ENCODE data around the gene TTC33. TPM values are rescaled to one million over a fixed set of nuclear protein-coding genes. Genes with fewer than 3 reads are reported as not detected.

Gene TTC33
- total and polyA plus RNA-seq, 2 of the 13 experiments (the other 11 are each of a cell fraction or from before 2014, with no cell fraction given) = 4.5 to 20.0 TPM

DNA sequence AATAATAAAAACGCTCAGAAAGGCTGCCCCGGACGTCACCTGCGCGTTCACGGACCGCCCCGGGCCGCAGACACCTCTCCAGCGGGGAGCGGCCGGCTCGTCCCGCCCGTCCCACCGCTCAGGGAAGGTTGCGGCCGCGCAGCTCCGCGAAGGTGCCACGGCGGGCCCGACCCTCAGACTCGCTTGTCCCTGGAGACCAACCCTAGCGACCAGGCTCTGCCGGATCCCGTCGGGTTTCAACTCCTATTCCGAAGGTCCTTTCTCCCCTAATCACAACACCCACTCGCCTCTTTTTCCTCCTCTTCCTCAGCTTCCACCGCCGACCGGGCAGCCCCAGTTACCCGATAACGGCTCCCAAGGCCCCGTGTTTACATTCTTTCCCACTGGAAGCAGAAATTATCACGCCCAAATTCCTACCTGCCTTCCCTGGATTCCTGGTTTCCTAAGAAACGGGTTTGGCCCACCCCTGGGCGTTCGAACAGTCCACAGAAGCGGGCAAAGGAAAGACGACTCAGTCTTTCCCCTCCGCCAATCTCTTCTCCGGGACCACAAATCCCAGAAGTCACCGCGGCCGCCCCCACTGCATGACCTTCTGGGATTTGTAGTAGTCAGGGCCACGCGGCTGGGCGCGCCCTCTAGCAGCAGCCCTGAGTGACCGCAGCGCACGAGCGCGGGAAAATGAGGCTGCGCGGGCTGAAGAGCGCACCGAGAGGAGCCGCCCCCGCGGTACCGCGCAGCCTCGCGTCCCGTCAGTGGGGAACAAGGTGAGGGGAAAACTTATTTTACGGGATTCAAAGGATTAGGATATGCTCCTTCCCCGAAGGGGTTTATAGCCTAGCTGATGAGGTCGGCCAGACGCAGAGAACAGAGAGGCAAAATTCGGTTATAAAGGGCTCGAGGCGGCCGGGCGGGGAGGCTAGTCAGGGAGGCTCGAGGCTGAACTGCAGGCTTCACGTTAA, at the start of gene TTC33 (continued):
- TF ChIP-seq CBX2 (IDR thresholded peaks at IDR 0.05; ENCODE audit: low read depth, low read length) (no peak), CBX2 (CRISPR knock-in tag; IDR thresholded peaks at IDR 0.05; ENCODE audit: low read depth) (no peak), POLR2AphosphoS5 (IDR thresholded peaks at IDR 0.05; ENCODE audit: low read depth, low read length) (no peak; the same call in 1 of the 2 replicates), KAT8 (CRISPR knock-in tag; IDR thresholded peaks at IDR 0.05) (peak; percentile 68; the same call in 1 of the 2 replicates), ZNF292 (CRISPR knock-in tag; IDR thresholded peaks at IDR 0.05; ENCODE audit: borderline replicate concordance, low read depth) (no peak), ZNF737 (CRISPR knock-in tag; IDR thresholded peaks at IDR 0.05; ENCODE audit: borderline replicate concordance) (peak; percentile 70; the same call in 1 of the 2 replicates), ATM (IDR thresholded peaks at IDR 0.05; ENCODE audit: borderline replicate concordance) (no peak), SMAD1 (CRISPR knock-in tag; IDR thresholded peaks at IDR 0.05; ENCODE audit: borderline replicate concordance, low read depth) (peak; percentile 86; the same call in 1 of the 2 replicates), NR2F2 (IDR thresholded peaks at IDR 0.05; ENCODE audit: borderline replicate concordance, low read depth) (peak; percentile 23; the same call in 1 of the 2 replicates), PAF1 (CRISPR knock-in tag; IDR thresholded peaks at IDR 0.05) (no peak), ZSCAN20 (CRISPR knock-in tag; IDR thresholded peaks at IDR 0.05; ENCODE audit: borderline replicate concordance) (no peak), ARID2 (CRISPR knock-in tag; IDR thresholded peaks at IDR 0.05; ENCODE audit: borderline replicate concordance) (no peak), LCORL (IDR thresholded peaks at IDR 0.05) (no peak), LCORL (CRISPR knock-in tag; IDR thresholded peaks at IDR 0.05) (peak; percentile 62), ZNF788 (CRISPR knock-in tag; IDR thresholded peaks at IDR 0.05; ENCODE audit: borderline replicate concordance) (peak; percentile 83; the same call in 1 of the 2 replicates), GATAD1 (CRISPR knock-in tag; IDR thresholded peaks at IDR 0.05) (peak; percentile 79), ZNF558 (CRISPR knock-in tag; IDR thresholded peaks at IDR 0.05; ENCODE audit: borderline replicate concordance) (peak; percentile 72; the same call in 1 of the 2 replicates)
- TF ChIP-seq, protein P1, sequence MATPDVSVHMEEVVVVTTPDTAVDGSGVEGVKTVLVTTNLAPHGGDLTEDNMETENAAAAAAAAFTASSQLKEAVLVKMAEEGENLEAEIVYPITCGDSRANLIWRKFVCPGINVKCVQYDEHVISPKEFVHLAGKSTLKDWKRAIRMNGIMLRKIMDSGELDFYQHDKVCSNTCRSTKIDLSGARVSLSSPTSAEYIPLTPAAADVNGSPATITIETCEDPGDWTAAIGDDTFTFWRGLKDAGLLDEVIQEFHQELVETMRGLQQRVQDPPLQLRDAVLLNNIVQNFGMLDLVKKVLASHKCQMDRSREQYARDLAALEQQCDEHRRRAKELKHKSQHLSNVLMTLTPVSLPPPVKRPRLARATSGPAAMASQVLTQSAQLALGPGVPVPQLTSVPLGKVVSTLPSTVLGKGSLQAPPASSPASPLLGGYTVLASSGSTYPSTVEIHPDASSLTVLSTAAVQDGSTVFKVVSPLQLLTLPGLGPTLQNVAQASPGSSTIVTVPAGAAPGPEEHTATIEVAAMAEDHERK (CRISPR knock-in tag; IDR thresholded peaks at IDR 0.05; ENCODE audit: low read depth) = 0 out of 2 replicates have a peak, but pooled peaks have one; percentile 25
- TF ChIP-seq, protein P2, sequence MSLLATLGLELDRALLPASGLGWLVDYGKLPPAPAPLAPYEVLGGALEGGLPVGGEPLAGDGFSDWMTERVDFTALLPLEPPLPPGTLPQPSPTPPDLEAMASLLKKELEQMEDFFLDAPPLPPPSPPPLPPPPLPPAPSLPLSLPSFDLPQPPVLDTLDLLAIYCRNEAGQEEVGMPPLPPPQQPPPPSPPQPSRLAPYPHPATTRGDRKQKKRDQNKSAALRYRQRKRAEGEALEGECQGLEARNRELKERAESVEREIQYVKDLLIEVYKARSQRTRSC (CRISPR knock-in tag; IDR thresholded peaks at IDR 0.05; ENCODE audit: low read depth) = no peak
- TF ChIP-seq, protein P3, sequence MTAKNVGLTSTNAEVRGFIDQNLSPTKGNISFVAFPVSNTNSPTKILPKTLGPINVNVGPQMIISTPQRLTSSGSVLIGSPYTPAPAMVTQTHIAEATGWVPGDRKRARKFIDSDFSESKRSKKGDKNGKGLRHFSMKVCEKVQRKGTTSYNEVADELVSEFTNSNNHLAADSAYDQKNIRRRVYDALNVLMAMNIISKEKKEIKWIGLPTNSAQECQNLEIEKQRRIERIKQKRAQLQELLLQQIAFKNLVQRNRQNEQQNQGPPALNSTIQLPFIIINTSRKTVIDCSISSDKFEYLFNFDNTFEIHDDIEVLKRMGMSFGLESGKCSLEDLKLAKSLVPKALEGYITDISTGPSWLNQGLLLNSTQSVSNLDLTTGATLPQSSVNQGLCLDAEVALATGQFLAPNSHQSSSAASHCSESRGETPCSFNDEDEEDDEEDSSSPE (CRISPR knock-in tag; IDR thresholded peaks at IDR 0.05) = peak; percentile 99
